CD14-positive monocyte (primary cell): Measurements from ENCODE around the gene NDUFV3. TPM values are rescaled to one million over a fixed set of nuclear protein-coding genes. Genes with fewer than 3 reads are reported as not detected.
A peak's percentile ranks its signal among the peaks of the same experiment; 100 is the strongest.

Source experiments
- DNase-seq, 3 donors: peaks; one replicate each; pipeline ENCODE4 v3.0.0-alpha.2; 2011 to 2022
- H2AFZ ChIP-seq: 2 replicates; pipeline ENCODE4 v1.6.0; 2012; ENCODE audit warnings: mild to moderate bottlenecking, low read depth, low read length, inconsistent platforms; ENCODE audit not compliant: insufficient read depth, poor library complexity, severe bottlenecking
- H3K27ac ChIP-seq, 2 donors: 1 replicate in 1 of 2; 2 replicates in 1 of 2; pipeline ENCODE4 v1.5.1; 2012 to 2013; ENCODE audit warnings: low read length in 2 of 2, control low read depth in 1 of 2, inconsistent platforms in 1 of 2, low read depth in 1 of 2, mild to moderate bottlenecking in 1 of 2
- H3K27me3 ChIP-seq, 2 donors: one replicate each; pipeline versions ENCODE4 v1.6.0 to v1.6.1; 2011 to 2013; ENCODE audit warnings: low read length in 2 of 2; ENCODE audit not compliant: control insufficient read depth in 2 of 2, insufficient read depth in 2 of 2
- H3K36me3 ChIP-seq, 2 donors: replicated peaks in 1 of 2; 1 replicate in 1 of 2; 2 replicates in 1 of 2; pipeline versions ENCODE4 v1.5.1 to v1.6.1; 2012 to 2013; ENCODE audit warnings: low read length in 2 of 2, control low read depth in 1 of 2, inconsistent platforms in 1 of 2, mild to moderate bottlenecking in 1 of 2; ENCODE audit not compliant: insufficient read depth in 2 of 2, control insufficient read depth in 1 of 2
- H3K4me1 ChIP-seq, 2 donors: 1 replicate in 1 of 2; 2 replicates in 1 of 2; pipeline versions ENCODE4 v1.5.1 to v1.6.1; 2012 to 2013; ENCODE audit warnings: low read length in 2 of 2, control low read depth in 1 of 2, inconsistent platforms in 1 of 2, mild to moderate bottlenecking in 1 of 2, moderate library complexity in 1 of 2; ENCODE audit not compliant: insufficient read depth in 2 of 2, control insufficient read depth in 1 of 2
- H3K4me2 ChIP-seq: replicated peaks from 2 replicates; pipeline ENCODE3; 2012; ENCODE audit warnings: low read length, moderate library complexity, mild to moderate bottlenecking; ENCODE audit not compliant: poor library complexity, severe bottlenecking; ENCODE audit errors: extremely low read depth
- H3K4me3 ChIP-seq, 3 experiments: fragments of 200-600 bp in 1 of 3; sonication (generic) in 1 of 3; replicated peaks in 1 of 3; 1 replicate in 2 of 3; 2 replicates in 1 of 3; pipeline ENCODE4 v1.5.1; 2011 to 2013; ENCODE audit warnings: low read length in 3 of 3, mild to moderate bottlenecking in 3 of 3, control low read depth in 2 of 3, low read depth in 2 of 3, inconsistent platforms in 1 of 3, moderate library complexity in 1 of 3
- H3K79me2 ChIP-seq: 2 replicates; pipeline ENCODE4 v1.6.0; 2012; ENCODE audit warnings: mild to moderate bottlenecking, control low read depth, inconsistent platforms, low read length, moderate library complexity; ENCODE audit not compliant: insufficient read depth
- H3K9ac ChIP-seq: 2 replicates; pipeline ENCODE4 v1.6.0; 2017; ENCODE audit warnings: low read length, mild to moderate bottlenecking; ENCODE audit not compliant: insufficient read depth, poor library complexity, severe bottlenecking
- H3K9me3 ChIP-seq, 2 donors: replicated peaks in 1 of 2; 1 replicate in 1 of 2; 2 replicates in 1 of 2; pipeline versions ENCODE4 v1.5.1 to v1.6.1; 2012 to 2013; ENCODE audit warnings: low read length in 2 of 2, control low read depth in 1 of 2; ENCODE audit not compliant: control insufficient read depth in 1 of 2, insufficient read depth in 1 of 2
- H4K20me1 ChIP-seq: 2 replicates; pipeline ENCODE4 v1.6.0; 2012; ENCODE audit warnings: mild to moderate bottlenecking, low read length, control low read depth, moderate library complexity; ENCODE audit not compliant: insufficient read depth
- H3K27ac Mint-ChIP-seq, 7 donors: one replicate each; pipeline ENCODE4 v1.8.0; 2020; ENCODE audit warnings: mild to moderate bottlenecking in 7 of 7, mixed read lengths in 7 of 7, moderate library complexity in 6 of 7, inconsistent platforms in 2 of 7
- H3K27me3 Mint-ChIP-seq, 3 donors: one replicate each; pipeline ENCODE4 v1.8.0; 2021 to 2022; ENCODE audit warnings: low read depth in 3 of 3, mild to moderate bottlenecking in 3 of 3, mixed read lengths in 3 of 3, moderate library complexity in 3 of 3, inconsistent platforms in 1 of 3
- H3K36me3 Mint-ChIP-seq, 2 donors: one replicate each; pipeline ENCODE4 v1.8.0; 2020; ENCODE audit warnings: mixed read lengths in 2 of 2, inconsistent platforms in 1 of 2, mild to moderate bottlenecking in 1 of 2
- H3K4me1 Mint-ChIP-seq: one replicate; pipeline ENCODE4 v1.8.0; 2020; ENCODE audit warnings: mild to moderate bottlenecking, mixed read lengths
- H3K4me3 Mint-ChIP-seq, 2 donors: one replicate each; pipeline ENCODE4 v1.8.0; 2020; ENCODE audit warnings: mild to moderate bottlenecking in 2 of 2, mixed read lengths in 2 of 2, moderate library complexity in 1 of 2
- H3K9me3 Mint-ChIP-seq, 7 donors: one replicate each; pipeline ENCODE4 v1.8.0; 2020 to 2022; ENCODE audit warnings: mixed read lengths in 7 of 7, mild to moderate bottlenecking in 6 of 7, moderate library complexity in 6 of 7, inconsistent platforms in 2 of 7
- WGBS: methylation state at CpG from one replicate; pipeline ENCODE4 v1.1.5; 2013; ENCODE audit warnings: missing lambda C conversion rate; ENCODE audit not compliant: insufficient coverage; 5-methylcytosine and 5-hydroxymethylcytosine counted together
- intact Hi-C, 2 donors: fragments of 100-400 bp; cut with micrococcal nuclease; formaldehyde crosslinking; loops; one replicate each; pipeline versions ENCODE4 v1.15.0 to v1.15.1; 2023
- polyA plus RNA-seq, 3 donors: library from polyadenylated mRNA; depleted of rRNA in 1 of 3; unstranded in 2 of 3; stranded (reverse) in 1 of 3; fragments of 300-500 nt in 2 of 3; fragments of >200 nt in 1 of 3; fragmentation: Illumina TruSeq in 2 of 3; gene quantifications; 1 replicate in 2 of 3; 2 replicates in 1 of 3; pipeline ENCODE4 v1.2.3, GENCODE V29; 2012 to 2021
- TF ChIP-seq, protein P1 (sequence below): fragments of 200-600 bp; IDR thresholded peaks from one replicate; pipeline ENCODE4 v1.8.0; 2022; ENCODE audit warnings: antibody characterized with exemption, mild to moderate bottlenecking

Gene NDUFV3
- polyA plus RNA-seq, 3 donors: 18.2 to 35.5 (median 28.0) TPM

DNA sequence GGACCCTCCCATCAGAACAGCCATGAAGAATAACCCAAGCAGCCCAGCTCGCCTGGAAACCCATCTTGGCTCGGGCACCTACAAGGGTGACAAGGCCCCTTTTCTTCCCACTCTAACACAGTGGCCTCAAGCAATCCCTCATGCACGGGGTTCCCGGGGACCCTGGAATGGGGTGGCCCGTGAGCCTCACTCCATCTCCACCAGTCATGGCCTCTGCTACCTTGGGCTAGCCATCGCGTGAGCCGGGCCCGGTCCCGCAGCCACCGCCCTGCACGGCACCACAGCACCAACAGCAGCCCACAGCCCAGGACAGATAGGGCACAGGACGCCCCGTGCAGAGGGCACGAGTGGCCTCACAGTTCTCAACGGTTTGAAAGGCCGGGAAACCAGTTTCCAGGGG, 32.8 kb upstream of the NDUFV3 start:
- H3K27ac Mint-ChIP-seq: peak overlapping the region in 2 of 7 donors; percentile 2 to 46
- H3K9me3 Mint-ChIP-seq: no peaks in the 10 kb centered on the region
- no peak overlapping the region for H3K4me3 Mint-ChIP-seq
- WGBS: 93% methylated on average over 14 of the region's 17 CpGs
- peaks cover 81 to 89% of the 10 kb centered on the region in 2 donors for H3K36me3 Mint-ChIP-seq
- Histone ChIP-seq H3K4me2 (no peak overlapping the region), H3K79me2 (peaks cover 11% of the 10 kb centered on the region), H3K9me3 (no peaks in the 10 kb centered on the region), H3K27me3 (no peaks in the 10 kb centered on the region), H3K4me3 (no peak overlapping the region), H4K20me1 (peaks cover 8% of the 10 kb centered on the region), H3K9ac (no peak overlapping the region), H3K4me1 (no peaks in the 10 kb centered on the region), H3K36me3 (peaks cover 87 to 97% of the 10 kb centered on the region in 2 donors), H3K27ac (no peak overlapping the region), H2AFZ (no peak overlapping the region)
- H3K27me3 Mint-ChIP-seq: peaks cover 0 to 2% (median 0%) of the 10 kb centered on the region in 3 donors
- TF ChIP-seq, protein P1, sequence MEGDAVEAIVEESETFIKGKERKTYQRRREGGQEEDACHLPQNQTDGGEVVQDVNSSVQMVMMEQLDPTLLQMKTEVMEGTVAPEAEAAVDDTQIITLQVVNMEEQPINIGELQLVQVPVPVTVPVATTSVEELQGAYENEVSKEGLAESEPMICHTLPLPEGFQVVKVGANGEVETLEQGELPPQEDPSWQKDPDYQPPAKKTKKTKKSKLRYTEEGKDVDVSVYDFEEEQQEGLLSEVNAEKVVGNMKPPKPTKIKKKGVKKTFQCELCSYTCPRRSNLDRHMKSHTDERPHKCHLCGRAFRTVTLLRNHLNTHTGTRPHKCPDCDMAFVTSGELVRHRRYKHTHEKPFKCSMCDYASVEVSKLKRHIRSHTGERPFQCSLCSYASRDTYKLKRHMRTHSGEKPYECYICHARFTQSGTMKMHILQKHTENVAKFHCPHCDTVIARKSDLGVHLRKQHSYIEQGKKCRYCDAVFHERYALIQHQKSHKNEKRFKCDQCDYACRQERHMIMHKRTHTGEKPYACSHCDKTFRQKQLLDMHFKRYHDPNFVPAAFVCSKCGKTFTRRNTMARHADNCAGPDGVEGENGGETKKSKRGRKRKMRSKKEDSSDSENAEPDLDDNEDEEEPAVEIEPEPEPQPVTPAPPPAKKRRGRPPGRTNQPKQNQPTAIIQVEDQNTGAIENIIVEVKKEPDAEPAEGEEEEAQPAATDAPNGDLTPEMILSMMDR: no peak
- no peak for DNase-seq
- intact Hi-C loops: loop anchor here in 1 of 2 donors (10.0 kb wide), 1 partner anchor 56 kb away; no protein-coding TSS in a partner anchor
- no peaks in the 10 kb centered on the region for H3K4me1 Mint-ChIP-seq

DNA sequence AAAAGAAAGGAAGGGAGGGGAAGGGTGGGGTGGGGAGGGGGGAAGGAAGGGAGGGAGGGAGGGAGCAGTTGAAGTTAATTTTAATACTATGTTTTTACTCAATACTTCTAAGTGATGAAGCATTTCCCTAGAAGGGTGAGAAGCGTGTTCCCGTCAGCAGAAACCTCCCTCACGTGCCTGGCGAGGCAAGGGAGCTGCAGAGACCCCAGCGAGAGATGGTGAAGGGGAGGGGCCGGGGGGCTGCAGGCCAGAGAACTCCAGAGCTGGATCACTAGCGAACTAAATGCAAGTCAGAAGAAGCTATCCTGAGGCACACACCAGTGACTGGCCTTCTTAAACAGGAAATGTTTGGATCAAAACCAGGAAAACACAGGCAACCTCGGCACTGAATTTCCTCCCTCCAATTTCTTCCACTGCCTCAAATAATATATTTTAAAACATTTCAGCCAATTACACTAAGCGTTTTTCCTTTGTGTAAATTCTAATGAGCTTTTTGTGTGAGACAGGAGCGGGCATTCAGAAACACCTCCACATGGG, 31.7 kb upstream of the NDUFV3 start:
- Histone ChIP-seq H3K9ac (no peak overlapping the region), H3K9me3 (no peaks in the 10 kb centered on the region), H3K79me2 (peaks cover 20% of the 10 kb centered on the region), H2AFZ (no peak overlapping the region), H3K36me3 (peaks cover 77 to 97% of the 10 kb centered on the region in 2 donors), H3K4me2 (no peak overlapping the region), H3K27ac (no peak overlapping the region), H4K20me1 (peaks cover 18% of the 10 kb centered on the region), H3K4me1 (no peaks in the 10 kb centered on the region), H3K27me3 (no peaks in the 10 kb centered on the region), H3K4me3 (no peak overlapping the region)
- DNase-seq: no peak
- Mint-ChIP-seq H3K4me3 (no peak overlapping the region), H3K9me3 (no peaks in the 10 kb centered on the region), H3K4me1 (no peaks in the 10 kb centered on the region), H3K27me3 (peaks cover 0 to 2% (median 0%) of the 10 kb centered on the region in 3 donors), H3K27ac (peak overlapping the region in 1 of 7 donors; percentile 32), H3K36me3 (peaks cover 77 to 89% of the 10 kb centered on the region in 2 donors)
- intact Hi-C loops: loop anchor here in 1 of 2 donors (10.0 kb wide), 1 partner anchor 57 kb away; no protein-coding TSS in a partner anchor
- TF ChIP-seq, protein P1: no peak
- WGBS: 98% methylated on average over 7 of the region's 10 CpGs
